PFSK-1 (cell line): ENCODE data around the gene ACSF2.

Experiments
- FOXP2 ChIP-seq: optimal IDR thresholded peaks from 2 replicates; pipeline ENCODE3; 2011; ENCODE audit warnings: borderline replicate concordance, control low read depth, inconsistent platforms; ENCODE audit not compliant: insufficient read depth; ENCODE audit errors: extremely low read length, extremely low read depth
- POLR2AphosphoS5 ChIP-seq: IDR thresholded peaks from 2 replicates; pipeline ENCODE4 v1.6.1; 2012; ENCODE audit warnings: low read depth, mild to moderate bottlenecking, control low read depth, low read length, moderate library complexity
- REST ChIP-seq, 2 experiments: IDR thresholded peaks; 2 replicates each; pipeline versions ENCODE4 v1.6.1 to v1.8.0; 2011 to 2012; ENCODE audit warnings: low read depth in 2 of 2, low read length in 2 of 2, control low read depth in 1 of 2, inconsistent platforms in 1 of 2, mild to moderate bottlenecking in 1 of 2, moderate library complexity in 1 of 2; ENCODE audit not compliant: insufficient read depth in 1 of 2
- SIN3A ChIP-seq: IDR thresholded peaks from 2 replicates; pipeline ENCODE4 v1.6.1; 2012; ENCODE audit warnings: mild to moderate bottlenecking, low read length, moderate library complexity, borderline replicate concordance; ENCODE audit not compliant: insufficient read depth
- TAF1 ChIP-seq: IDR thresholded peaks from 2 replicates; pipeline ENCODE4 v1.6.1; 2012; ENCODE audit warnings: low read length, control low read depth, borderline replicate concordance; ENCODE audit not compliant: insufficient read depth

The ACSF2 gene

GRCh38 chr17:50499270-50499669 is 73.3 kb downstream of the ACSF2 start:
- TF ChIP-seq SIN3A (no peak), POLR2AphosphoS5 (no peak), FOXP2 (no peak), REST (IDR thresholded peaks at IDR 0.05; ENCODE audit: insufficient read depth in 1 of 2, low read depth in 2 of 2, low read length in 2 of 2) (no peak), TAF1 (no peak)

GRCh38 chr17:50499721-50500120 is 73.7 kb downstream of the ACSF2 start:
- TF ChIP-seq POLR2AphosphoS5 (no peak), TAF1 (no peak), REST (IDR thresholded peaks at IDR 0.05; ENCODE audit: insufficient read depth in 1 of 2, low read depth in 2 of 2, low read length in 2 of 2) (no peak), FOXP2 (no peak), SIN3A (no peak)

GRCh38 chr17:50501054-50501453 is 75.0 kb downstream of the ACSF2 start:
- TF ChIP-seq TAF1 (no peak), POLR2AphosphoS5 (no peak), FOXP2 (no peak)

GRCh38 chr17:50502301-50502990 is 76.4 kb downstream of the ACSF2 start:
- no peak for TF ChIP-seq POLR2AphosphoS5

GRCh38 chr17:50505591-50506130 is 79.6 kb downstream of the ACSF2 start:
- TF ChIP-seq POLR2AphosphoS5 = no peak
- no peak for TF ChIP-seq TAF1
- no peak for TF ChIP-seq SIN3A
- TF ChIP-seq REST (IDR thresholded peaks at IDR 0.05; ENCODE audit: insufficient read depth in 1 of 2, low read depth in 2 of 2, low read length in 2 of 2) = no peak
- TF ChIP-seq FOXP2 = no peak

- TF ChIP-seq FOXP2 = no peak
- TF ChIP-seq REST (IDR thresholded peaks at IDR 0.05; ENCODE audit: insufficient read depth in 1 of 2, low read depth in 2 of 2, low read length in 2 of 2) = no peak
- no peak for TF ChIP-seq POLR2AphosphoS5
- TF ChIP-seq TAF1 = no peak
- no peak for TF ChIP-seq SIN3A
Observed at GRCh38 chr17:50506298-50506697, 80.3 kb downstream of the ACSF2 start.
